SH-SY5Y (cell line): ENCODE data around the gene MLXIPL.

Source experiments
- GATA2 ChIP-seq: IDR thresholded peaks from 2 replicates; pipeline ENCODE4 v1.6.1; 2011; ENCODE audit warnings: mild to moderate bottlenecking, low read depth, low read length
- GATA3 ChIP-seq: IDR thresholded peaks from 2 replicates; pipeline ENCODE4 v1.6.1; 2011; ENCODE audit warnings: low read depth, mild to moderate bottlenecking, low read length, moderate library complexity

MLXIPL gene

DNA sequence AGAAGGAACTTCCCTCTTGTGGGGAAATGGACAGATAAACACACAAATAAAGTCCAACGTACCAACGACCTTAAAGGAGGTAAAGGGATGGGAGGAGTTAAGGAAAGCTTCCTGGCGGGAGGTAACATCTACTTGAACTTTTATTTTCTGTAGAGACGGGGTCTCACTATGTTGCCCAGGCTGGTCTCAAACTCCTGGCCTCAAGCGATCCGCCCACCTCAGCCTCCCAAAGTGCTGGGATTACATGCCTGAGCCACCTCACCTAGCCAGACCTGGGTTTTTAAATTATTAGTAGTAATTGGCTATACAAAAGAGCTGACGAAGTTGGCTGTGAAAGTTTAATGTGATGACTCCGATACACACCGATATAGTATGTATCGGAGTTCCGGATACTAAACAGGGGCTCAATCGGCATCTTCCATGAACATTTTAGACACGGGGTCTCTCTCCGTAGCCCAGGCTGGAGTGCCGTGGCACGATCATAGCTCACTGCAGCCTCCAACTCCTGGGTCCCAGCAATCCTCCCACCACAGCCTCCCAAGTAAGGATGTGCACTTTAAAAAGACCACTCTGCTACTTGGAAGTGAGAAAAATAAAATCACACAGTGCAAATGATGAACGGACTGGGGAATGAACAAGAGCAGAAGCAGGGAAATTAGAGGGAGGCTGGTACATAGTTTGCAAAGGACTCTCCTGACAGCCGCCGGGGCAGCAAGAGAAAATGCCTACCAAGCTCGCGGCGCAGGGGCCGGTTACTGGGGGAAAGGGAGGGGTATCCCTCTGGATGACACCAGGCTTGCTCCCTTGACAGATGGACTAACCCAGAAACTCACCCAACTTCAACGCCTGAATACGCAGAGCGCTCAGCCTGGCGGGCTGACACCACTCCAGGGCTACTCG lies 67.9 kb downstream of the MLXIPL start:
- TF ChIP-seq GATA3 (no peak), GATA2 (no peak)

- no peak for TF ChIP-seq GATA3
- no peak for TF ChIP-seq GATA2
Observed at GRCh38 chr7:73555411-73555982, 68.8 kb downstream of the MLXIPL start.

DNA sequence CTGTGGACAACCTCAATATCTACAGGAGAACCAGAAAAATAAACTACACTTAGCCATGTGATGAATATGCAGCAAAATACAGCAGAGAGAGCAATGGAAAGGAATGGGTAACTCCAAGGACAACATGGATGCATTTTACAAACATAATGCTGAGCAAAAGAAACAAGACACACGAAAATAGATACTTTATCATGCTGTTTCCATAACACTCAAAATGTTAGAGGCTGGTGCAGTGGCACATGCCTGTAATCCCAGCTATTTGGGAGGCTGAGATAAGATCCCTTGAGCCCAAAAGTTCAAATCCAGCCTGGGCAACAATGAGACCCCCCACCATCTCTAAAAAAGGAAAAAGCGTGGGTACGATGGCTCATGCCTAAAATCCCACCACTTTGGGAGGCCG lies 75.1 kb downstream of the MLXIPL start:
- TF ChIP-seq GATA3 (no peak), GATA2 (no peak)

DNA sequence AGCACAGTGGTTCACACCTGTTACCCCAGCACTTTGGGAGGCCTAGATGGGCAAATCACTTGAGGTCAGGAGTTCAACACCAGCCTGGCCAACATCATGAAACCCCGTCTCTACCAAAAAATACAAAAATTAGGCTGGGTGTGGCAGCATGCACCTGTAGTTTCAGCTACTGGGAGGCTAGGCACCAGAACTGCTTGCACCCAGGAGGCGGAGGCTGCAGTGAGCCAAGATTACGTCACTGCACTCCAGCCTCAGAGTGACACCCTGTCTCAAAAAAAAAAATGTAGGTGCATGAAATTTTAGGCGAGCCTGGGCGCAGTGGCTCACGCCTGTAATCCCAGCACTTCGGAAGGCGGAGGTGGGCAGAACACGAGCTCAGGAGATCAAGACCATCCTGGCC lies 76.5 kb downstream of the MLXIPL start:
- TF ChIP-seq GATA3: no peak
- no peak for TF ChIP-seq GATA2

DNA sequence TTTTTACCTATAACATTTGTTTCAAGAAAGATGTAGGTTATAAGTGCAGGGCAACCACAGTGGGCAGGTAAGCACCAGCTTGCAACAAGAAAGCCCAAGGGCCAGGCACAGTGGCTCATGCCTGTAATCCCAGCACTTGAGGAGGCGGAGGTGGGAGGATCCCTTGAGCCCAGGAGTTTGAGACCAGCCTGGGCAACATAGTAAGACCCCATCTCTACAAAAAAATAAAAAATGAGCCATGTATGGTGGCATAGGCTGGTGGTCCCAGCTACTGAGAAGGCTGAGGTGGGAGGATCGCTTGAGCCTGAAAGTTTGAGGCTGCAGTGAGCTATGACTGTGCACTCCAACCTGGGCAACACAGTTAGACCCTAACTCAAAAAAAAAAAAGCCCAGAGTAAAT lies 79.6 kb downstream of the MLXIPL start:
- TF ChIP-seq GATA2 (no peak), GATA3 (no peak)
